Sigmoid colon (tissue), 7 donors: ENCODE data around the gene KLHL1. TPM values are rescaled to one million over a fixed set of nuclear protein-coding genes. Genes with fewer than 3 reads are reported as not detected.

Experiments
- DNase-seq: peaks from one replicate; pipeline ENCODE4 v3.0.0-alpha.2; 2019
- H3K27ac ChIP-seq, 4 donors: fragments of 200-600 bp; sonication (generic); one replicate each; pipeline ENCODE4 v1.5.1; 2016 to 2019; ENCODE audit warnings: mild to moderate bottlenecking in 1 of 4
- H3K27me3 ChIP-seq, 3 donors: fragments of 200-600 bp; sonication (generic); one replicate each; pipeline ENCODE4 v1.5.1; 2019; ENCODE audit warnings: mild to moderate bottlenecking in 1 of 3
- H3K36me3 ChIP-seq, 4 donors: fragments of 200-600 bp; sonication (generic); one replicate each; pipeline ENCODE4 v1.5.1; 2016 to 2019
- H3K4me1 ChIP-seq, 4 donors: fragments of 200-600 bp; sonication (generic); one replicate each; pipeline ENCODE4 v1.5.1; 2017 to 2019
- H3K4me3 ChIP-seq, 4 donors: fragments of 200-600 bp; sonication (generic); one replicate each; pipeline ENCODE4 v1.5.1; 2017 to 2019; ENCODE audit warnings: mild to moderate bottlenecking in 2 of 4, moderate library complexity in 1 of 4
- H3K9me3 ChIP-seq, 4 donors: fragments of 200-600 bp in 3 of 4; sonication (generic) in 3 of 4; one replicate each; pipeline versions ENCODE4 v1.5.1 to v1.6.1; 2013 to 2019
- CTCF ChIP-seq, 4 experiments: fragments of 450-650 bp in 3 of 4; fragments of 200-600 bp in 1 of 4; IDR thresholded peaks; one replicate each; pipeline ENCODE4 v1.5.1; 2016 to 2019; ENCODE audit warnings: antibody characterized with exemption in 4 of 4, mild to moderate bottlenecking in 3 of 4, moderate library complexity in 2 of 4
- EP300 ChIP-seq, 4 donors: sonication (generic); formaldehyde crosslinking; IDR thresholded peaks; one replicate each; pipeline ENCODE4 v1.6.1; 2017; ENCODE audit warnings: antibody characterized with exemption in 4 of 4
- POLR2A ChIP-seq, 2 donors: fragments of 450-650 bp; IDR thresholded peaks; one replicate each; pipeline ENCODE4 v1.6.1; 2016; ENCODE audit warnings: antibody characterized with exemption in 2 of 2, mild to moderate bottlenecking in 2 of 2, moderate library complexity in 2 of 2
- POLR2AphosphoS5 ChIP-seq, 4 donors: sonication (generic); formaldehyde crosslinking; IDR thresholded peaks; one replicate each; pipeline ENCODE4 v1.6.1; 2017; ENCODE audit warnings: antibody characterized with exemption in 4 of 4
- WGBS, 2 donors: extraction: QIAGEN DNeasy Blood & Tissue Kit; methylation state at CpG; one replicate each; pipeline ENCODE4 v1.1.7; 2013; 5-methylcytosine and 5-hydroxymethylcytosine counted together
- intact Hi-C: fragments of 100-400 bp; cut with DNase I; formaldehyde crosslinking; loops from one replicate; pipeline ENCODE4 v1.15.1; 2023
- polyA plus RNA-seq, 3 donors: library from polyadenylated mRNA; stranded (reverse); fragments of 200-250 nt; gene quantifications; one replicate each; pipeline ENCODE4 v1.2.3, GENCODE V29; 2013
- total RNA-seq, 4 donors: library from RNA; depleted of rRNA; stranded (reverse); fragments of >200 nt; gene quantifications; one replicate each; pipeline ENCODE4 v1.1.0, GENCODE V29; 2016
- donor health status: healthy with polysubstance abuse.
- donor health status: Bipolar disorder and iron deficiency.
- donor health status: healthy.

The KLHL1 gene
- total and polyA plus RNA-seq, 7 donors, result 0.10 to 0.36 (median 0.27) TPM; not detected in 4

GRCh38 chr13:69737129-69737935, 370.9 kb downstream of the KLHL1 start:
- no peaks in the 10 kb centered on the region for H3K4me1 ChIP-seq
- 89 to 91% methylated on average over 11 of the region's 11 CpGs for WGBS, 2 donors
- H3K9me3 ChIP-seq, result no peaks in the 10 kb centered on the region
- TF ChIP-seq EP300 (IDR thresholded peaks at IDR 0.05) (no peak), CTCF (IDR thresholded peaks at IDR 0.05) (no peak), POLR2AphosphoS5 (IDR thresholded peaks at IDR 0.05) (no peak), POLR2A (IDR thresholded peaks at IDR 0.05) (no peak)
- intact Hi-C loops, result no loop called here
- H3K27me3 ChIP-seq, result no peaks in the 10 kb centered on the region
- H3K4me3 ChIP-seq, result no peak overlapping the region
- DNase-seq, result no peak
- H3K36me3 ChIP-seq, result no peaks in the 10 kb centered on the region
- H3K27ac ChIP-seq, result no peak overlapping the region

- TF ChIP-seq CTCF (IDR thresholded peaks at IDR 0.05), result no peak
- no peak for TF ChIP-seq EP300 (IDR thresholded peaks at IDR 0.05)
- Histone ChIP-seq H3K27ac (no peak overlapping the region), H3K27me3 (no peaks in the 10 kb centered on the region), H3K4me1 (no peaks in the 10 kb centered on the region), H3K9me3 (no peaks in the 10 kb centered on the region), H3K4me3 (no peak overlapping the region), H3K36me3 (no peaks in the 10 kb centered on the region)
- intact Hi-C loops, result no loop called here
- DNase-seq, result no peak
- WGBS, 2 donors, result 88 to 96% methylated on average over 1 of the region's 1 CpG
Observed at GRCh38 chr13:69721631-69722030, 386.6 kb downstream of the KLHL1 start.

GRCh38 chr13:69720278-69720983, 387.8 kb downstream of the KLHL1 start:
- H3K4me1 ChIP-seq, result no peaks in the 10 kb centered on the region
- intact Hi-C loops, result no loop called here
- no peaks in the 10 kb centered on the region for H3K36me3 ChIP-seq
- no peaks in the 10 kb centered on the region for H3K27me3 ChIP-seq
- no peak for DNase-seq
- H3K27ac ChIP-seq, result no peak overlapping the region
- no peak for TF ChIP-seq POLR2A (IDR thresholded peaks at IDR 0.05)
- H3K4me3 ChIP-seq, result no peak overlapping the region
- no peaks in the 10 kb centered on the region for H3K9me3 ChIP-seq

GRCh38 chr13:69706807-69707206, 401.4 kb downstream of the KLHL1 start:
- Histone ChIP-seq H3K9me3 (no peaks in the 10 kb centered on the region), H3K27me3 (no peaks in the 10 kb centered on the region), H3K4me1 (peaks cover 0 to 4% (median 0%) of the 10 kb centered on the region in 4 donors), H3K36me3 (no peaks in the 10 kb centered on the region), H3K27ac (no peak overlapping the region), H3K4me3 (no peak overlapping the region)
- intact Hi-C loops, result no loop called here
- no peak for DNase-seq
- TF ChIP-seq POLR2AphosphoS5 (IDR thresholded peaks at IDR 0.05) (no peak), EP300 (IDR thresholded peaks at IDR 0.05) (no peak), POLR2A (IDR thresholded peaks at IDR 0.05) (no peak), CTCF (IDR thresholded peaks at IDR 0.05) (no peak)

GRCh38 chr13:69704311-69704710, 403.9 kb downstream of the KLHL1 start:
- no peak overlapping the region for H3K27ac ChIP-seq
- H3K4me3 ChIP-seq, result no peak overlapping the region
- WGBS, 2 donors, result 76 to 82% methylated on average over 1 of the region's 1 CpG
- H3K36me3 ChIP-seq, result no peaks in the 10 kb centered on the region
- no peak for DNase-seq
- H3K9me3 ChIP-seq, result no peaks in the 10 kb centered on the region
- TF ChIP-seq CTCF (IDR thresholded peaks at IDR 0.05) (no peak), EP300 (IDR thresholded peaks at IDR 0.05) (no peak), POLR2AphosphoS5 (IDR thresholded peaks at IDR 0.05) (no peak)
- intact Hi-C loops, result no loop called here
- peaks cover 0 to 4% (median 0%) of the 10 kb centered on the region in 4 donors for H3K4me1 ChIP-seq
- H3K27me3 ChIP-seq, result no peaks in the 10 kb centered on the region
